Measurements from ENCODE around the gene PIK3CB. TPM values are rescaled to one million over a fixed set of nuclear protein-coding genes. Genes with fewer than 3 reads are reported as not detected.
"Not testable (repeated sequence)": the region's sequence is repeated elsewhere in the genome, so short reads cannot be mapped to it uniquely, and the experiment has no call there.

Gene PIK3CB
- polyA plus RNA-seq, 3 donors, result 14.1 to 33.6 (median 20.4) TPM

DNA sequence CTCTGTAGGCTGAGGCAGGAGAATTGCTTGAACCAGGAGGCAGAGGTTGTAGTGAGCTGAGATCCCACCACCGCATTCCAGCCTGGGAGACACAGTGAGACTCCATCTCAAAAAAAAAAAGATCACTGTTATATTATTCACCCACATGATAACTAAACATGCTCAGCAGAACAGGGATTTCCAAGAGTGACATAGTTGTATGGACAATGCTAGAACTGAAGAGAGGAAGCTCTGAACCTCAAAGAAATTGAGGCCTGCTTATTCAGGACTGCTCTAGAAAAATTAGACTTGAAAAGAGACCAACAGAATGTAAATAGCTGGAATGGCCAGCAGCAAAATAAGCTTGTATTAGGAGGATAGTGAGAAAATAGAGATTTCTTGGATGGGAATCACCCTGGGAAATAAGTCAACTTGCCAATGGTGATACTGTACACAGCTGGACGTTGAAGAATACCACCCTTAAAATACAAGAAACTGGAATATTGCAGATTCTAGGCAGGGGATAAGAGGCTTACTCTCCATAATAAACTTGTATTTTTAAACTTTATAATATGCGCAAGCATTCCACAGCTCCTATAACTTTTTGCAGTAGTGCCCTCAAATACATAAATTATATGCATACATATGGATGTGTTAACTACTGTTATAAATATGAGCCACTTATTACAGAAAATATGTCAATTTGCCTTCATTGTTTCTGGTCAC is 28.2 kb downstream of the PIK3CB start:
- TF ChIP-seq, protein P1, sequence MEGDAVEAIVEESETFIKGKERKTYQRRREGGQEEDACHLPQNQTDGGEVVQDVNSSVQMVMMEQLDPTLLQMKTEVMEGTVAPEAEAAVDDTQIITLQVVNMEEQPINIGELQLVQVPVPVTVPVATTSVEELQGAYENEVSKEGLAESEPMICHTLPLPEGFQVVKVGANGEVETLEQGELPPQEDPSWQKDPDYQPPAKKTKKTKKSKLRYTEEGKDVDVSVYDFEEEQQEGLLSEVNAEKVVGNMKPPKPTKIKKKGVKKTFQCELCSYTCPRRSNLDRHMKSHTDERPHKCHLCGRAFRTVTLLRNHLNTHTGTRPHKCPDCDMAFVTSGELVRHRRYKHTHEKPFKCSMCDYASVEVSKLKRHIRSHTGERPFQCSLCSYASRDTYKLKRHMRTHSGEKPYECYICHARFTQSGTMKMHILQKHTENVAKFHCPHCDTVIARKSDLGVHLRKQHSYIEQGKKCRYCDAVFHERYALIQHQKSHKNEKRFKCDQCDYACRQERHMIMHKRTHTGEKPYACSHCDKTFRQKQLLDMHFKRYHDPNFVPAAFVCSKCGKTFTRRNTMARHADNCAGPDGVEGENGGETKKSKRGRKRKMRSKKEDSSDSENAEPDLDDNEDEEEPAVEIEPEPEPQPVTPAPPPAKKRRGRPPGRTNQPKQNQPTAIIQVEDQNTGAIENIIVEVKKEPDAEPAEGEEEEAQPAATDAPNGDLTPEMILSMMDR (IDR thresholded peaks at IDR 0.05), result no peak
- no peak overlapping the region for H2AFZ ChIP-seq (ENCODE audit: insufficient read depth, low read depth, low read length, poor library complexity, severe bottlenecking)
- no peaks in the 10 kb centered on the region for H3K9me3 ChIP-seq (replicated peaks in 1 of 2; ENCODE audit: control insufficient read depth in 1 of 2, insufficient read depth in 1 of 2, low read length in 2 of 2)
- peaks cover 100% of the 10 kb centered on the region for H3K79me2 ChIP-seq (ENCODE audit: insufficient read depth, low read length)
- H3K27ac ChIP-seq (ENCODE audit: low read depth in 1 of 2, low read length in 2 of 2), result peak overlapping the region; percentile 40 to 64
- H3K27me3 ChIP-seq (ENCODE audit: control insufficient read depth in 2 of 2, insufficient read depth in 2 of 2, low read length in 2 of 2), result no peaks in the 10 kb centered on the region
- no peak for DNase-seq
- H4K20me1 ChIP-seq (ENCODE audit: insufficient read depth, low read length), result peaks cover 67% of the 10 kb centered on the region
- no peak overlapping the region for H3K4me3 Mint-ChIP-seq
- no CpG with 5 or more reads among the region's 3 CpGs for WGBS (ENCODE audit: insufficient coverage)
- no peaks in the 10 kb centered on the region for H3K27me3 Mint-ChIP-seq (ENCODE audit: low read depth in 3 of 3)
- H3K4me3 ChIP-seq (replicated peaks in 1 of 3; ENCODE audit: low read depth in 2 of 3, low read length in 3 of 3), result peak overlapping the region in 1 of 3 experiments; percentile 32
- H3K36me3 Mint-ChIP-seq, result peaks cover 0 to 19% of the 10 kb centered on the region in 2 donors
- intact Hi-C loops (cut with micrococcal nuclease), result no loop called here
- peaks cover 36% of the 10 kb centered on the region for H3K4me1 Mint-ChIP-seq
- H3K36me3 ChIP-seq (replicated peaks in 1 of 2; ENCODE audit: control insufficient read depth in 1 of 2, insufficient read depth in 2 of 2, low read length in 2 of 2), result no peaks in the 10 kb centered on the region
- H3K4me1 ChIP-seq (ENCODE audit: control insufficient read depth in 1 of 2, insufficient read depth in 2 of 2, low read length in 2 of 2), result peaks cover 22 to 27% of the 10 kb centered on the region in 2 donors
- H3K9ac ChIP-seq (ENCODE audit: insufficient read depth, low read length, poor library complexity, severe bottlenecking), result no peak overlapping the region
- H3K4me2 ChIP-seq (replicated peaks; ENCODE audit: extremely low read depth, low read length, poor library complexity, severe bottlenecking), result no peak overlapping the region
- H3K9me3 Mint-ChIP-seq, result no peaks in the 10 kb centered on the region
- peak overlapping the region; percentile 56 to 90 (median 83) for H3K27ac Mint-ChIP-seq

DNA sequence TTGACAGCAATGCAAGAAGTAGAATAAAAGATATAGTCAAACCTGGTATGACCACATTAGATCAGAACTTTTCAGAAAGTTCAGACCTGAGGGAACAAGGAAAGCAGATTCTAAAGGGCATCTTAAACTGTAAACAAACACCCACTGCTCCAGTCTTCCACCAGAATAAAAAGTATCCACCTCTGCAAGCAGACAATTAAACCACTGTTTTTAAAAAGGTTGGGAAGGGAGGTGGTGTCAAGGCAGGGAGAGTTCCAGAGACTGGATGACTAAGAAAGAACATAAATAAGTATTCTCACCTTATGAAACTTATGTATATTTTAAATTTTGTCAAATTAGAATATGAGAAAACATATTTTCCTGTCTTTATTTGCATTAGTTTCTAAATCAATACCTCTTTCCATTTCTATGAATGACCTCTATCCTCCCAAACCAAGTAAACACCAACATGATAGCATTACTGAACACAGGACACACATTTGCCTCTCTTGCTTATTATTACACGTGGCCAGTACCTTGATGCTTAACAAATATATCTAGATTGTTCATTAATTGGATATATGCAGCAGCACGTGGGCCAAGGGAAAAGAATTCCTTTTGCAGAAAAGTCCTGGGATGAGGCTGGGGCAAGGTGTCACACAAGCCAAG is 31.6 kb downstream of the PIK3CB start:
- Histone ChIP-seq H3K27me3 (ENCODE audit: control insufficient read depth in 2 of 2, insufficient read depth in 2 of 2, low read length in 2 of 2) (no peaks in the 10 kb centered on the region), H3K4me2 (replicated peaks; ENCODE audit: extremely low read depth, low read length, poor library complexity, severe bottlenecking) (no peak overlapping the region), H4K20me1 (ENCODE audit: insufficient read depth, low read length) (peaks cover 79% of the 10 kb centered on the region), H3K4me3 (replicated peaks in 1 of 3; ENCODE audit: low read depth in 2 of 3, low read length in 3 of 3) (no peak overlapping the region), H3K79me2 (ENCODE audit: insufficient read depth, low read length) (peaks cover 100% of the 10 kb centered on the region), H3K4me1 (ENCODE audit: control insufficient read depth in 1 of 2, insufficient read depth in 2 of 2, low read length in 2 of 2) (peaks cover 13 to 17% of the 10 kb centered on the region in 2 donors), H3K36me3 (replicated peaks in 1 of 2; ENCODE audit: control insufficient read depth in 1 of 2, insufficient read depth in 2 of 2, low read length in 2 of 2) (no peaks in the 10 kb centered on the region), H3K9me3 (replicated peaks in 1 of 2; ENCODE audit: control insufficient read depth in 1 of 2, insufficient read depth in 1 of 2, low read length in 2 of 2) (no peaks in the 10 kb centered on the region), H3K27ac (ENCODE audit: low read depth in 1 of 2, low read length in 2 of 2) (peak overlapping the region in 1 of 2 donors; percentile 12), H2AFZ (ENCODE audit: insufficient read depth, low read depth, low read length, poor library complexity, severe bottlenecking) (no peak overlapping the region), H3K9ac (ENCODE audit: insufficient read depth, low read length, poor library complexity, severe bottlenecking) (no peak overlapping the region)
- no peaks in the 10 kb centered on the region for H3K27me3 Mint-ChIP-seq (ENCODE audit: low read depth in 3 of 3)
- intact Hi-C loops (cut with micrococcal nuclease), result no loop called here
- H3K9me3 Mint-ChIP-seq, result no peaks in the 10 kb centered on the region
- no peak overlapping the region for H3K4me3 Mint-ChIP-seq
- no peak for DNase-seq
- TF ChIP-seq, protein P1 (IDR thresholded peaks at IDR 0.05), result no peak
- H3K4me1 Mint-ChIP-seq, result peaks cover 28% of the 10 kb centered on the region
- H3K27ac Mint-ChIP-seq, result peak overlapping the region in 4 of 7 donors; percentile 8 to 63 (median 52)
- WGBS (ENCODE audit: insufficient coverage), result no CpG with 5 or more reads among the region's 2 CpGs
- peaks cover 0 to 12% of the 10 kb centered on the region in 2 donors for H3K36me3 Mint-ChIP-seq

DNA sequence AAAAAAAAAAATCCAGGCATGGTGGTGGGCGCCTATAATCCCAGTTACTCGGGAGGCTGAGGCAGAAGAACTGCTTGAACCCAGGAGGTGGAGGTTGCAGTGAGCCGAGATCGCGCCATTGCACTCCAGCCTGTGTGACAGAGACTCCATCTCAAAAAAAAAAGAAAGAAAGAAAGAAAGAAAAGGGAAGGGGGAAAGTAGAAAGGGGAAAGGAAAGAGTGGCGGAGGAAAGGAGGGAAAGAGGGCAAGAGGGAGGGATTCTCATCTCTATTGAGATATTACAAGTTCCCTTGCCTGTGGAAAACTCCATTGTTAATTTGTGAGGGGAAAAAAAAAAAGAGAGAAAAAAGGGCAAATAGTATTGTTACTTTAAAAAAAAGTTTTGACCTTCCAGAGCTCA is 32.5 kb downstream of the PIK3CB start:
- Mint-ChIP-seq H3K27ac (peak overlapping the region in 5 of 7 donors; percentile 30 to 69 (median 61)), H3K36me3 (peaks cover 5 to 19% of the 10 kb centered on the region in 2 donors), H3K4me1 (peaks cover 27% of the 10 kb centered on the region)
- Histone ChIP-seq H3K27ac (ENCODE audit: low read depth in 1 of 2, low read length in 2 of 2) (peak overlapping the region in 1 of 2 donors; percentile 12), H4K20me1 (ENCODE audit: insufficient read depth, low read length) (peaks cover 79% of the 10 kb centered on the region), H3K79me2 (ENCODE audit: insufficient read depth, low read length) (peaks cover 100% of the 10 kb centered on the region), H3K4me1 (ENCODE audit: control insufficient read depth in 1 of 2, insufficient read depth in 2 of 2, low read length in 2 of 2) (peaks cover 13 to 17% of the 10 kb centered on the region in 2 donors)
- H3K4me3 Mint-ChIP-seq; H3K36me3 ChIP-seq (replicated peaks in 1 of 2; ENCODE audit: control insufficient read depth in 1 of 2, insufficient read depth in 2 of 2, low read length in 2 of 2); H2AFZ ChIP-seq (ENCODE audit: insufficient read depth, low read depth, low read length, poor library complexity, severe bottlenecking); H3K27me3 ChIP-seq (ENCODE audit: control insufficient read depth in 2 of 2, insufficient read depth in 2 of 2, low read length in 2 of 2); H3K27me3 Mint-ChIP-seq (ENCODE audit: low read depth in 3 of 3); DNase-seq; H3K4me2 ChIP-seq (replicated peaks; ENCODE audit: extremely low read depth, low read length, poor library complexity, severe bottlenecking); H3K4me3 ChIP-seq (replicated peaks in 1 of 3; ENCODE audit: low read depth in 2 of 3, low read length in 3 of 3); H3K9me3 ChIP-seq (replicated peaks in 1 of 2; ENCODE audit: control insufficient read depth in 1 of 2, insufficient read depth in 1 of 2, low read length in 2 of 2); H3K9ac ChIP-seq (ENCODE audit: insufficient read depth, low read length, poor library complexity, severe bottlenecking); intact Hi-C loops (cut with micrococcal nuclease); H3K9me3 Mint-ChIP-seq: not testable (repeated sequence)
- 100% methylated on average over 3 of the region's 6 CpGs for whole genome bisulfite sequencing (ENCODE audit: insufficient coverage)

All from CD14-positive monocyte (primary cell).